ENCODE measurements around the gene RNF123. TPM values are rescaled to one million over a fixed set of nuclear protein-coding genes. Genes with fewer than 3 reads are reported as not detected.

Gene RNF123
- 18.8 and 22.7 TPM in 2 replicates for total RNA-seq

GRCh38 chr3:49689046-49689907 lies at the start of gene RNF123, which contains the start of gene MST1:
TSS of gene RNF123 (plus strand) at chr3:49689557. CDS start at chr3:49691166, 1,609 bp downstream.
TSS of gene MST1 (minus strand) at chr3:49689474. CDS start at chr3:49688691, 783 bp downstream.

DNA sequence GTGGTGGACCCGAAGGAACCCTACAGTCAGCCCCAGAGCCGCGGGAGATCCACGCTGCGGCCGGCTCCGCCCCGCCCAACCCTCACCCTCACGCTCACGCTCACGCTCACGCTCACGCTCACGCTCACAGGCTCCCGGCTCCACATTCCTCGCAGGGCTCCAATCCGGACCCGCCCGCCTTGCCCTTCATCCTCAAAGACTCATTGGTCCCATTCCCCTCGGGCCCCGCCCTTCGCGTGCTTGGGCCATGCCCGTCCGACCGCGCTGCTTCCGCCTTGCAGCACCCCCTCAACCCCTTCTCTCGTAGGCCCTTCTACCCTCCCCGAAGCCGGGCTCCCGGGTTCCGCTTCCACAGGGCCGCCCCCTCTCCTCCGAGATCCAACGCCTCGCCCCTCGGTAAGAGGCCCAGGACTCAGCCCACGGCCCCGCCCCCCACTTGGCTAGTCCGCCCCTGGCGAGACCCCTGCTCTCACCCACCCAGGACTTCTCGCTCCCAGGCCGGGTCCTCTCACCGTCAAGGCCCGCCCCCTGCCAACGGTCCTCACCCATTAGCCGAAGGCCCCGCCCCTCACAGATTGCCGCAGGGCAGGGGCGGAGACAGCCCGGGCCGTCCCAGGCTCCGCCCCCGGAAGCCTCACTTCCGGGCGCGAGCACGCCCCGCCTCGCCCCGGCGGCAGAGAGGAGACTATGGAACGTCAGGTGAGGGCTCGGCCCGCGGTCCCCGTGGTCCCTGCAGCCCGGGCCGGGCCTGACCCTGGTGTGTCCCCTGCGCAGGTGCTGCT lies 15.5 kb upstream of the RNF123 start, which contains the start of gene APEH:
TSS of gene APEH (plus strand) at position 637 of the 782 bp plus-strand sequence. CDS start at position 688, 51 bp downstream.

DNA sequence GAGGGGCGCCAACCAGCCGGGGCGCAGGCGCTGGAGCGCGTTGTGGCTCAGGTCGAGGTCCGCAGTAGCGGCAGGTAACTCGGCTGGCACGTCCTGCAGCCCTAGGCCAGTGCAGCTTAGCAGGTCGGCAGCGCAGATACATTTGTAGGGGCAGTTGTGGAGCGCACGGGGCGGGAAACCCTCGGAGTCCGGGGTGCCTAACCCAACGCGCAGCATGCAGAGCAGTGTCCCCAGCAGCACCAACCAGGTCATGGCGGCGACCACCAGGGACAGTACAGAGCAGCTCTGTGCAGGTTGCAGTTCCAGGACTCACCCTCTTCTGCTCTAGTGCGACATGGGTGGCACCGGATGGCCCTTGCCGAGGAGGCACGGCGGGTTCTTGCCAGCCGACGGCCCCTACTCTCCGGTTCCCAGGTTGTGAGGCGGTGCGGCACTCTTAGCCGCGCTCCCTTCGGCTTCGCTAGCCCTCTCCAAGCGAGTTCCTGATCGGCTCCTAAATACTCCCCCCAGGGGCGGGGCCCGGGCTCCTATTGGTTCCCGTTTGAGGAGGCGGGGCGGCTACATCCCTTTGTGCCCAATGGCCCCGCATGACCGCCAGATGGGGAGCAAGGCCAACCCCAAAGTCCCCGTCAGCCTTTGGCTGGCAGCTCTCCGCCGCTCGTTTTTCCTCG lies 30.0 kb downstream of the RNF123 start, which contains the start of gene AMIGO3:
TSS of gene AMIGO3 (minus strand) at position 471 of the 671 bp plus-strand sequence. CDS start at position 252, 219 bp downstream.

GRCh38 chr3:49723628-49724551 lies 34.5 kb downstream of the RNF123 start, which contains the start of gene GMPPB:
TSS of gene GMPPB (minus strand) at chr3:49723951. CDS start at chr3:49723726, 225 bp downstream.

Other genes with a start within 250 kb of the RNF123 start
- gene DAG1, start 219.3 kb upstream of the RNF123 start, total RNA-seq: 14.0 and 17.2 TPM in 2 replicates
- gene BSN, start 135.1 kb upstream of the RNF123 start, total RNA-seq: under 0.01 TPM in 2 replicates
- 103 and 115 TPM in 2 replicates for gene APEH, start 15.2 kb upstream of the RNF123 start, total RNA-seq
- 8.3 and 9.9 TPM in 2 replicates for gene MST1, start 83 bp upstream of the RNF123 start, total RNA-seq
- gene AMIGO3, start 30.1 kb downstream of the RNF123 start, total RNA-seq: under 0.01 and 0.34 TPM in 2 replicates
- gene GMPPB, start 34.4 kb downstream of the RNF123 start, total RNA-seq: 16.5 and 25.4 TPM in 2 replicates
- gene IP6K1, start 97.0 kb downstream of the RNF123 start, total RNA-seq: 23.2 and 31.9 TPM in 2 replicates
- gene CDHR4, start 110.3 kb downstream of the RNF123 start, total RNA-seq: 0.16 and 0.43 TPM in 2 replicates
- 10.1 and 12.1 TPM in 2 replicates for gene INKA1, start 113.7 kb downstream of the RNF123 start, total RNA-seq
- 53.9 and 64.4 TPM in 2 replicates for gene UBA7, start 124.4 kb downstream of the RNF123 start, total RNA-seq
- gene TRAIP, start 167.0 kb downstream of the RNF123 start, total RNA-seq: 0.77 and 2.4 TPM in 2 replicates
- gene CAMKV, start 180.3 kb downstream of the RNF123 start, total RNA-seq: not detected in 2 replicates
- 0.32 and 0.86 TPM in 2 replicates for gene MST1R, start 214.3 kb downstream of the RNF123 start, total RNA-seq
- gene MON1A, start 240.3 kb downstream of the RNF123 start, total RNA-seq: 8.4 and 11.2 TPM in 2 replicates

Data from bronchial smooth muscle cell (primary cell).